Activated CD4-positive, alpha-beta T cell treated with anti-CD3 and anti-CD28 coated beads, Interleukin-2, amount 50 U/mL, for 4 hours (primary cell): ENCODE data around the gene THNSL1.

ENCODE experiments used
- DNase-seq, 2 experiments: peaks; one replicate each; pipeline ENCODE4 v3.0.0-alpha.2; 2020

THNSL1 gene

DNA sequence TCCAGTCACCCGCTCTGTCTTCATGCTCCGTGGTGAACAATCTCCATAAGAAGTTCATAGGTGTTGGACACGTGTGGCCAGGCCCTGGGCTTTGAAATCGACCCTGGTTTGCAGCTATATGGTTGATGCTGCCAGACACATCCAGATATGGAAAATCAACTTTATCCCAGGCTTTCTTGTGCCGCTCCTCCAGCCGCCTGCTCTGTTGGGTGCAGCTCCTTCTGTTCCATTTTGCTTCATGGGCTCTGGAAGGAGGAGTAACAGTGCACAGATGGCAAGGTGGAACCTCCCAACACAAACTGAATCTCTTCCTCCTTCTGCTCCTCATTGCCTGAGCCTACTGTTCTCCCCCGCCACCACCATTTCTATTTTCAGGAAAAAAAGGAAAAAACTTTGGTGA lies 44.7 kb downstream of the THNSL1 start:
- no peak for DNase-seq

DNA sequence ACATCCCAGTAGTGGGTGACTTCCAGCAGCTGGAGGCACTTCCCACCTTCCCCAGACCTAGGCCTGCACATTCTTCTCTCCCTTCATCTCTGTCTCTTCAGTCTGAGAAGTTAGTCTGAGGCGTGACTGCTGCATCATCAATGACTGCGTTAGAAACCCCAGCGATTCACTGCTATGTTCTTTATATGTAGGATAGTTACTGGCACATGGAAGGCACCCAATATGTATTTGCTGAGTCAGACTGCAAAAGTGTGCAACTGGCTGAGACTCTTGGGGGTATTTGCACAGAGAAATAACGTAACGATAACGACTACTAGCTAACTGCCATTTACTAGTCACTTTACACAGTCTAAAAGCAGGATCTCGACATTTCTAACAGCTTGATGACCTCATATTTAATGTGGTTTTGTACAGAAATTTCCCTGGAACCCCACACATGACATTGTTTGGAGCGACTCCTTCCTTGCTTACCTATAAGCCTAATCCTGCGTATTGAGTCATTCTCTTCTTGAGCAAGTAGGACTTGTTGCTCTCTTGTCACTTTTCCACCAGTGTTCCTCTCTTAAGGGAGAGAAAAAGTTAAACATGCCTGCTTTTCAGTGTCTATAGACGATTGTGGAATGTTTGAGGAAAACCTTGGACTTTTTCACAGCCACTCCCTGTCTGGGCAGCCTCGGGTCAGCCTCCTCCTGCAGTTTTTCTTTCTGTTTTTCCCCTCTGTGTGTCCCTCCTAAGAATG lies 45.5 kb downstream of the THNSL1 start:
- no peak for DNase-seq

DNA sequence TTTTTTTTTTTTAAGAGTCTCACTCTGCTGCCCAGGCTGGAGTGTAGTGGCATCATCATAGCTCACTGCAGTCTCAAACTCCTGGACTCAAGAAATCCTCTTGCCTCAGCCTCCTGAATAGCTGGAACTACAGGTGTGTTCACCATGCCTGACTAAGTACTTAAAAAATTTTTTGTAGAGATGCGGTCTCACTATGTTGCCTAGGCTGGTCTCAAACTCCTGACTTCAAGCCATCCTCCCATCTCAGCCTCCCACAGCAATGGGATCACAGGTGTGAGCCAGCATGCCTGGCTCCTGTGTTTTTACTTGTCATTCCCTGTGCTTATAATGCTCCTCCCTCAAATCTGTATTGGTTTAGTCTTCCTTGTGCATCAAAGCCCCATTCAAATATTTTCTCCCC lies 46.7 kb downstream of the THNSL1 start:
- DNase-seq, result no peak

DNA sequence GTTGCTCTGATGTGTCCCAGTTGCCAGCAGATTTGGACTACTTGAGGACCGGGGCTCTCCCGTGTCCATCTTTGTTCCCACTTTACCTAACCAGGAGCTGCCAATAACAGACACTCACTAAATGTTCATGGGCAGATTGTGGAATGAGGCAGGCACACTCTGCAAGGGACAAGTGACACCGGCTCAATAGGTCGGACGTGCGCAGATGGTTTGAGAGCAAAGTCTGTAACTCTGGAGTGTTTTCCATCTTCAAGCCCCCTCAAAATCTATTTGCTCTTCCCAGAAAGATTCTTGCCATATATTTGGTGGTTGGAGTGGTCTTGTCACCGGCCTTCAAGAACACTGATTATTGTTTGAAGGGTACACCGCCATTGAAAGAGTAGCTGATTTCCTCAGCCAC lies 47.2 kb downstream of the THNSL1 start:
- DNase-seq, result no peak

DNA sequence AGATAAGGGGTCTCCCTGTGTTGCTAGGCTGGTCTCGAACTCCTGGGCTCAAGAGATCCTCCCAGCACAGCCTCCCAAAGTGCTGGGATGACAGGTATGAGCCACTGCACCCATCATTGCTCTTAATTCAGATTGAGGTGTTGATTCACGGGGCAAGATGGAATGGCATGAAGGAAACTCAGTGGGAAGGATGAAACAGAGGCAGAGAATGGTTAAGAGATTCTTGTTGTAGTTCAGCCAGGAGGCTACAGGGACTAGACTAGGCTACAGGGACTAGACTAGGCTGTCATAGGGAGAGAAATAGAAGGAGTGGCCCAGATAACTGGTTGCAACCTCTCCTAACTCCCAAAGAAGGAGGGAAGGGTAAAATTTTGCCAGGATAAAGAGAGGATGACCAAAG lies 48.0 kb downstream of the THNSL1 start:
- no peak for DNase-seq

DNA sequence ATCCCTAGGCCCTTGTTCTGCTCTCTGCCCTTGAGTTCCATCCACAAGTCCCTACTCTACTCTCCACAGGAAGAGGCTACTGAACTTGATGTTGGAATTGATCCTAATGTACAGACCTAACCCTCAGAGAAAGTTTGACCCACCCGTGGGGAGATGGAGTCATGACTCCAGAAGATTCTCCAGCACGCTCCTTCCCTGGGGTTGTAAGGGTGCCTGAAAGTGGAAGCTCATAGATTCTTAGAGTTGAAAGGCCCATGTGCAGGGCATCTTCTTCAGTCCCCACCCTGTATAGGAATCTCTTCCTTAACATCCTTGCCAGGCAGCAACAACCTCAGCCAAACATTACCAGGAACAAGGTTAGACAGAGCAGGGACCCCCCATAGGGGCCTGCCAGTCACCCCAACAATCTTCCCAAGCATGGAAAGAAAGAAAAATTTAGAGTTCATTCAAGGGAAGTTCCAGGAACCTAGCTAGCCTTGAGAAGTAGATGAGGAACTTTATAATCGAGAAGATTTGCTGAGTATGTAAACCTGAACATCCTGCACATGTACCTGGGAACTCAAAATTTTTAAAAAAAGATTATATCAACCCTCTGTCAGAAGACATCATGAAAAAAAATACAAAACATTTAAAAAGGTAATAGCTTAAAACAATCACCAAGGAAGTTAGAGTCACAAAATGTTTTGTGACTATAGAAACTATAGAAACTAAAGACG lies 49.5 kb downstream of the THNSL1 start:
- no peak for DNase-seq

DNA sequence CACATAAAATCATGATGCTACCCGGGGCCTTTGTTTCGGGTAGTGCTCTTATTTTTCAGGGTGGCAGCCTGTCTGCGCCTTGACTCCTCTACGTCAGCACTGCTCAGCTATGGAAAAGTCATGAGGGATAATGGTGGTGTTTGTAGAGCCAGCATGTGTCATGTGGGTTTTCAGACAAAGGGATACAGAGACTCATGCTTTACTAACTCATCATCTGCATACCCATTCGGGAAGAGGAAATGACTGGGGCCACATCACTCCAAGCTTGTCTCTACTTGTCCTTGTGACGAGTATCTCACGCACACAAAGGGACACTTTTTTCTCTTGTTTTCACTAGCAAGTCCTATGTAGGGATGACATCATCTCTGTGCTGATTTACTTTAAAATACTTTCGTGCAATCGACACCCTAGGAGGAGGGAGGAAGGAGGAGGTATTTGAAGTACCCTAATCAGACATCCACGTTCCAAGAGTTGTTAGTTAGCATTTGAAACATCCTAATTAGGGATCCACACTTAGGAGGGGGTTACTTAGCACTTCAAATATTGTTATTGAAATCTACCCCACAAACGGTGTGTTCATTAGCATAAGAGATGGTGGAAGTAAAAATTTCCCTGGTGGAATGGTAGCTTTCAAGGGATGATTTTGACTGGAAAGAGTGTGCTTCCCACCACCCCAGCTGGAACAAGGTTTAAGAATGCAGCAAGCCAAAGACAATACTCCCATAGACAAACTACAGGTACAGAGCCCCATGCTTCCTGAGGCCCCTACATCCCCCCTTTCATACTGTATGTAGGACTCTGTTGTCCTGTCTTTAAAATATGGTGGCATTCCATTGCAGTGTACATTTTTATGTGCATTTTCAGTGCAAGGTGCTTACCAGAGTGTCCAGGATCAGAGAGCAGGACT lies 52.0 kb downstream of the THNSL1 start:
- no peak for DNase-seq

DNA sequence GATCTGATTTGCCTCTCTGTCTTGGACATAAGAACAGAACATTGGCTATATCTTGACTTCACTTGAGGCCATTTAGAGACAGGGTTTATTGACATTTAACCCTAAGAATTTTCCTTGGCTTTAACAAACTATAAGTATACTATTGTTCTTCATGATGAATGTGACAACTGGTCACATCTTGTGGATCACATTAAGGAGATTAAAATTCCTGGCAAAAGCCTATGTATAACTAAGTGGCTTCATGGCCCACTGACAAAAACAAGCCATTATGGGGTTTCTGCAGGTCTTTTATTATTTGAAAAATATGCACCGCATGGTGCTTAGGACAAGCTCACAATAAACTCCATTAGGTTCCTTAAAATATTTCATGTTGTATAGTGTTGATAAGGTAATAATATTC lies 54.8 kb downstream of the THNSL1 start:
- DNase-seq, result no peak

DNA sequence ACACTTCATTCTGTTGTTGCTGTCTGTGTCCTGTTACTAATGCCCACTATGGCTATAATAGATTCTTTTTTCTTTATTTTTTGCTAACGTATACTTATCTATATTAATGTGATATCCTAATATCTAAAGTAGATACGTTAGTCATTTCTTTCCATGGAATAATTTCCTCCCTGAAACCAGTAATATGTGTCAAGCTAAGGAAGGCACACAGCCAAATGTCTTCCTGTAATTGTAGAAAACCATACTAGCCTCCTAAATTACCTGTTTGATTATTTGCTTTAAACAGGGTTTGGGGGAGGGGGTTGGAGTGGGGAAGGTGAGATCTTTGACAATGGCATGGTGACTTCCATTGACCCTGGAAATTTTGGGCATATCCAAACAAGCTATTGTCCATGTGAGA lies 56.4 kb downstream of the THNSL1 start:
- no peak for DNase-seq

DNA sequence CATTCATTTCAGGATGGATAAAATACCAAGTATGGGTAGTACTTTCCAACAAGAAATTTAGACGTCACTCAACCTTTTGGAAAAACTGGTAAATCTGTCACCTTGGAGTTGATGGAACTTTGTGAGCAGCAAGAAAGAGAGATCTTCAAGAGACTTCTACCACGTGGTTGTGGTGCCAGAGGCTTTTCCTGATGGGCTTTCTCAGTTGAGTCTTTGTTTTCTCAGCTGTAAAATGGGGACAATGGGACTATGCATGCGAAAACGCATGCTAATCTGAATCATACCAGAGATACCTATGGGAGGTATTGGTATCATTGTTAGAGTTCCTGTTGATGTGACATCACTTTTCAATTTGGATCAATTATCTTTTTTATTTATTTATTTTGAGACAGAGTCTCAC lies 59.4 kb downstream of the THNSL1 start:
- DNase-seq, result no peak
